SK-N-SH (cell line): ENCODE measurements around the gene GUCD1. TPM values are rescaled to one million over a fixed set of nuclear protein-coding genes. Genes with fewer than 3 reads are reported as not detected.

Experiments used
- CTCF ChIA-PET: fragments of 300-600, 350-600 bp; formaldehyde crosslinking; extraction: SDS; loops from one replicate; lab custom pipeline; 2021; lab: Yijun Ruan, JAX
- POLR2A ChIA-PET: fragments of 350-600 bp; sonication (Branson Sonifier 250); formaldehyde crosslinking; extraction: SDS; loops from one replicate; lab custom pipeline; 2020; ENCODE audit warnings: antibody characterized with exemption, inconsistent platforms; lab: Yijun Ruan, JAX
- DNase-seq: peaks from one replicate; pipeline ENCODE4 v3.0.0; 2012
- H2AFZ ChIP-seq: fragments of 200-600 bp; sonication (generic); 2 replicates; pipeline ENCODE4 v1.8.1; 2016; ENCODE audit warnings: antibody characterized with exemption, mild to moderate bottlenecking, low read depth
- H3F3A ChIP-seq: fragments of 200-600 bp; sonication (generic); replicated peaks from 2 replicates; pipeline ENCODE3; 2016; ENCODE audit warnings: antibody characterized with exemption, mild to moderate bottlenecking; ENCODE audit not compliant: insufficient read depth
- H3K27ac ChIP-seq, 2 experiments: fragments of 200-500 bp in 1 of 2; fragments of 200-600 bp in 1 of 2; sonication (Bioruptor generic) in 1 of 2; sonication (generic), shearing (Covaris generic) in 1 of 2; 2 replicates each; pipeline versions ENCODE4 v1.5.1 to v1.6.1; 2014 to 2016; ENCODE audit warnings: low read depth in 2 of 2, inconsistent platforms in 1 of 2, low read length in 1 of 2, mild to moderate bottlenecking in 1 of 2, mixed read lengths in 1 of 2
- H3K27me3 ChIP-seq: fragments of 200-600 bp; sonication (generic), shearing (Covaris generic); 2 replicates; pipeline ENCODE4 v1.6.1; 2016; ENCODE audit warnings: mixed run types; ENCODE audit not compliant: insufficient read depth
- H3K36me3 ChIP-seq, 2 experiments: fragments of 200-500 bp in 1 of 2; fragments of 200-600 bp in 1 of 2; sonication (Bioruptor generic) in 1 of 2; sonication (generic) in 1 of 2; replicated peaks in 1 of 2; 2 replicates each; pipeline versions ENCODE3 to v1.5.1; 2014 to 2016; ENCODE audit warnings: low read length in 1 of 2, mild to moderate bottlenecking in 1 of 2; ENCODE audit not compliant: insufficient read depth in 2 of 2, control insufficient read depth in 1 of 2
- H3K4me1 ChIP-seq, 2 experiments: fragments of 200-500 bp in 1 of 2; fragments of 200-600 bp in 1 of 2; sonication (Bioruptor generic) in 1 of 2; sonication (generic), shearing (Covaris generic) in 1 of 2; 2 replicates each; pipeline versions ENCODE4 v1.5.1 to v1.6.1; 2014 to 2016; ENCODE audit warnings: low read depth in 1 of 2, low read length in 1 of 2, mixed run types in 1 of 2; ENCODE audit not compliant: insufficient read depth in 2 of 2, control insufficient read depth in 1 of 2
- H3K4me2 ChIP-seq: fragments of 200-600 bp; sonication (generic), shearing (Covaris generic); 2 replicates; pipeline ENCODE4 v1.6.1; 2017; ENCODE audit warnings: mixed run types
- H3K4me3 ChIP-seq, 2 experiments: fragments of 200-500 bp in 1 of 2; fragments of 200-600 bp in 1 of 2; sonication (Bioruptor generic) in 1 of 2; sonication (generic), shearing (Covaris generic) in 1 of 2; 2 replicates each; pipeline versions ENCODE4 v1.5.1 to v1.8.1; 2014 to 2016; ENCODE audit warnings: low read depth in 2 of 2, inconsistent platforms in 1 of 2, low read length in 1 of 2, mild to moderate bottlenecking in 1 of 2, mixed read lengths in 1 of 2, moderate library complexity in 1 of 2
- H3K79me2 ChIP-seq: fragments of 200-600 bp; sonication (generic); 2 replicates; pipeline ENCODE4 v1.8.1; 2017; ENCODE audit warnings: mild to moderate bottlenecking; ENCODE audit not compliant: insufficient read depth
- H3K9ac ChIP-seq: fragments of 200-600 bp; sonication (generic); 2 replicates; pipeline ENCODE4 v1.6.1; 2017; ENCODE audit warnings: mixed run types
- H3K9me2 ChIP-seq: fragments of 200-600 bp; sonication (generic); 2 replicates; pipeline ENCODE4 v1.6.1; 2017; ENCODE audit warnings: mixed run types
- H3K9me3 ChIP-seq: fragments of 200-600 bp; sonication (generic); 2 replicates; pipeline ENCODE4 v1.6.1; 2017; ENCODE audit warnings: mixed run types, mild to moderate bottlenecking, moderate library complexity
- H4K20me1 ChIP-seq: fragments of 200-600 bp; sonication (generic); 2 replicates; pipeline ENCODE4 v1.6.1; 2017; ENCODE audit warnings: mild to moderate bottlenecking, mixed run types; ENCODE audit not compliant: insufficient read depth
- CTCF ChIP-seq: fragments of 200-600 bp; sonication (generic); IDR thresholded peaks from 2 replicates; pipeline ENCODE4 v1.6.1; 2017; ENCODE audit warnings: antibody characterized with exemption, mild to moderate bottlenecking, moderate library complexity
- EP300 ChIP-seq, 2 experiments: IDR thresholded peaks; 2 replicates each; pipeline versions ENCODE4 v1.4.0 to v1.6.1; 2012; ENCODE audit warnings: borderline replicate concordance in 1 of 2, low read depth in 1 of 2, low read length in 1 of 2
- EZH2phosphoT487 ChIP-seq: fragments of 200-600 bp; sonication (generic); IDR thresholded peaks from 2 replicates; pipeline ENCODE4 v1.6.1; 2017; ENCODE audit warnings: low read depth, mixed run types, mild to moderate bottlenecking, antibody characterized with exemption, moderate library complexity, borderline replicate concordance
- GATA2 ChIP-seq: sonication (generic); formaldehyde crosslinking; IDR thresholded peaks from 2 replicates; pipeline ENCODE4 v1.5.0; 2020; ENCODE audit warnings: mild to moderate bottlenecking, missing genetic modification reagents
- MXI1 ChIP-seq: IDR thresholded peaks from 2 replicates; pipeline ENCODE4 v1.6.1; 2012; ENCODE audit warnings: mild to moderate bottlenecking, low read depth, low read length, improper control_type of control experiment
- NRF1 ChIP-seq: IDR thresholded peaks from 2 replicates; pipeline ENCODE4 v1.6.1; 2012; ENCODE audit warnings: low read depth, mild to moderate bottlenecking, low read length
- RCOR1 ChIP-seq: fragments of 150-350 bp; IDR thresholded peaks from 2 replicates; pipeline ENCODE4 v1.6.1; 2017; ENCODE audit warnings: antibody characterized with exemption, low read length
- USF2 ChIP-seq: fragments of 150-350 bp; IDR thresholded peaks from 2 replicates; pipeline ENCODE4 v1.6.1; 2017; ENCODE audit warnings: antibody characterized with exemption, low read length, low read depth, borderline replicate concordance
- YY1 ChIP-seq: IDR thresholded peaks from 2 replicates; pipeline ENCODE4 v1.4.0; 2012; ENCODE audit warnings: low read depth, mild to moderate bottlenecking
- WGBS: methylation state at CpG from one replicate; pipeline ENCODE4 v1.1.6; 2017; ENCODE audit warnings: low lambda C conversion rate; 5-methylcytosine and 5-hydroxymethylcytosine counted together
- polyA plus RNA-seq, 3 experiments: library from polyadenylated mRNA; depleted of rRNA; stranded (reverse); fragments of >200 nt; gene quantifications; 2 replicates each; pipeline ENCODE4 v1.2.3, GENCODE V29; 2012

Gene GUCD1
- polyA plus RNA-seq, 1 of the 3 experiments (the other 2 are of a cell fraction), result 71.0 TPM

GRCh38 chr22:24565077-24565476 is 10.1 kb upstream of the GUCD1 start:
- no peak overlapping the region for H3K9ac ChIP-seq
- peaks cover 0 to 12% of the 10 kb centered on the region in 2 experiments; a peak in 1 of 4 replicates for H3K4me1 ChIP-seq
- no peak for TF ChIP-seq NRF1
- no peak for TF ChIP-seq USF2
- no peak for TF ChIP-seq CTCF
- ChIA-PET CTCF (interaction anchor here (1.3 kb wide), 1 partner anchor 9 kb away, joined by 3 read pairs; no protein-coding TSS in a partner anchor), POLR2A (interaction anchor here (1.0 kb wide), 1 partner anchor 19 kb away, joined by 3 read pairs; no protein-coding TSS in a partner anchor)
- H3K79me2 ChIP-seq, result peaks cover 94% of the 10 kb centered on the region
- 100% methylated on average over 2 of the region's 2 CpGs for WGBS
- H4K20me1 ChIP-seq, result peaks cover 66% of the 10 kb centered on the region
- peaks cover 33 to 34% of the 10 kb centered on the region in 2 experiments for H3K36me3 ChIP-seq
- no peak overlapping the region for H2AFZ ChIP-seq
- H3K4me2 ChIP-seq, result no peak overlapping the region
- H3F3A ChIP-seq, result no peaks in the 10 kb centered on the region
- H3K27ac ChIP-seq, result no peak overlapping the region
- H3K27me3 ChIP-seq, result no peaks in the 10 kb centered on the region
- H3K4me3 ChIP-seq, result no peak overlapping the region
- H3K9me2 ChIP-seq, result no peaks in the 10 kb centered on the region
- DNase-seq, result no peak
- H3K9me3 ChIP-seq, result no peaks in the 10 kb centered on the region

GRCh38 chr22:24564376-24565058 is 9.6 kb upstream of the GUCD1 start:
- Histone ChIP-seq H3K27ac (peak overlapping the region in 1 of 2 experiments; percentile 8; a peak in 1 of 4 replicates), H3K79me2 (peaks cover 94% of the 10 kb centered on the region), H3K9ac (no peak overlapping the region), H3K4me3 (no peak overlapping the region), H3K4me2 (no peak overlapping the region), H4K20me1 (peaks cover 69% of the 10 kb centered on the region), H2AFZ (no peak overlapping the region), H3F3A (no peaks in the 10 kb centered on the region), H3K27me3 (no peaks in the 10 kb centered on the region), H3K36me3 (peaks cover 28 to 31% of the 10 kb centered on the region in 2 experiments), H3K9me2 (no peaks in the 10 kb centered on the region), H3K4me1 (peaks cover 0 to 12% of the 10 kb centered on the region in 2 experiments; a peak in 1 of 4 replicates), H3K9me3 (no peaks in the 10 kb centered on the region)
- DNase-seq, result no peak
- WGBS, result 82% methylated on average over 2 of the region's 2 CpGs
- ChIA-PET CTCF (interaction anchor here (1.3 kb wide), 1 partner anchor 9 kb away, joined by 3 read pairs; no protein-coding TSS in a partner anchor), POLR2A (interaction anchor here (0.5 to 1.0 kb wide), 4 partner anchors 10 to 37 kb away, joined by 3 to 5 read pairs (median 3); partner anchors contain the start of gene GUCD1)
- TF ChIP-seq RCOR1 (0 out of 2 replicates have a peak, but pooled peaks have one; percentile 30), CTCF (no peak), EZH2phosphoT487 (no peak), EP300 (IDR thresholded peaks at IDR 0.05; ENCODE audit: borderline replicate concordance in 1 of 2, low read depth in 1 of 2, low read length in 1 of 2) (0 out of 4 replicates have a peak, but pooled peaks of 1 of the 2 experiments have one; percentile 10), GATA2 (CRISPR knock-in tag) (peak; percentile 58; the same call in 1 of the 2 replicates), YY1 (no peak), MXI1 (peak; percentile 67; the same call in 1 of the 2 replicates)
